GM21529 (cell line): ENCODE results near the gene SUB1.

Experiments
- ATAC-seq: cut with Tn5 transposase; IDR thresholded peaks from one replicate; pipeline ENCODE4 v1.9.1; 2021; ENCODE audit not compliant: unreplicated experiment

SUB1 gene

DNA sequence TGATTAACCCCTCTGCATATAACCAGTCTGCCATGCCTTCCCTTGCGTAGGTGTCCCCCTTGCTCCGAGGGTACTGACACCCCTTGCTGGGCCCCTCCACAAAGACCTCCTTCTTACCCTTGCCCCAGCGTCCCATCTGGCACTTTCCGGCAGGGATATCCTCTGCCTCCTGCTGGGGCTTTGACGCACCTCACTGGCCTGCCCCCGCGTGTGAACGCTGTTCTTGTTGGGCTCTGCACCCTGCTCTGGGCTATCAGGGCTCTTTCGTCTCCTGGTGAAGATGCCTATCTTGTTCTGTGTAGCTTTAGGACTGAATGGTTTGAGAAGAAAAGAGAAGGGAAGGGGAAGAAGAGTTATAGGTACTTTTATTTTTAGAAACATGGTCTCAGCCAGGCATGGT is 53.0 kb downstream of the SUB1 start:
- ATAC-seq, result no peak

DNA sequence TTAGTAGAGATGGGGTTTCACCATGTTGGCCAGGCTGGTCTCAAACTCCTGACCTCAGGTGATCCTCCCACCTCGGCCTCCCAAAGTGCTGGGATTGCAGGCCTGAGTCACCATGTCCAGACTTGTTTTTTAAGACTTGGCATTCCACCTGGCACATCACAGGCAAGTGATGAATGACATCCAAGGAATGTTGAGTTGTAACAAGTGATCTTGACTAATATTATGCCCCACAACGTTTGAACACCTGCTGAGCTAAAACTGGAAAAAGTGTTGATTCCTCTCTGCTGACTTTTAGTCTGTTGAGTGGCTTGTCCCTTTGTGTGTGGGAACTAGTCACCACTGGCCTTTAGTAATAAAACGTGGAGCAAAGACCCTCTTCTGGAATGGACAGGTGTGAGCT is 54.6 kb downstream of the SUB1 start:
- no peak for ATAC-seq

DNA sequence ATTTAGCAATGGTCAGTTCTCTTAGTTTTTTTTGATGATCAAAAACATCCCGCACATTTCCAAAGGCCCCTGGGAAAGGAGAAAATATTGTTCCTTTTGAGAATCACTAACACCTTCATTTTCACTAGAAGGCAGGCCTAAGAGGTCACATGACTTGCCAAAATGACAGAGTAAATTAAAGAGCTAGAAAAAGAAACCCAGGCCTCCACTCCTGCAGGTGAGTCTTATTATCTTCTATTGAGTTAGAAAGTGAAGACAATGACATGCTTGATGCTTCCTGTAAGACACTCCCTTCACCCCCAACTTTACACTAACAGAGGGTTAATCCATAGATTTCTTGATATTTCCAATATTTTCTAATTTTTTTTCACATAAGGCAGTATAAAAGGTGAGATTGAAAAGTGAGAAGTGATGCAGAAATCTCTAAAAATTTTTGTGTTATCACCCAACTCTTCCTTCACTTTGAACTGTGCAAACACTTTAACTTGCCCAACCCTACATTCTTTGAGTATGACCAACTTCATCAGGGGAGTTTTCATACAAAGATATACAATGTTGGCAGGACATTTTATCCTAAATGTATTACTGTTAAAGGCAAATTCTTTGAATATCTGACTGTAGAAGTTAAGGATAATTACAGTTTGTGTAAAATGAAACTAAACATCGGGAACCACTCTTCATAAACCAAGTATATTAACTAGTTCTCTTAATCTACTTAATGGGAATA is 57.1 kb downstream of the SUB1 start:
- no peak for ATAC-seq

DNA sequence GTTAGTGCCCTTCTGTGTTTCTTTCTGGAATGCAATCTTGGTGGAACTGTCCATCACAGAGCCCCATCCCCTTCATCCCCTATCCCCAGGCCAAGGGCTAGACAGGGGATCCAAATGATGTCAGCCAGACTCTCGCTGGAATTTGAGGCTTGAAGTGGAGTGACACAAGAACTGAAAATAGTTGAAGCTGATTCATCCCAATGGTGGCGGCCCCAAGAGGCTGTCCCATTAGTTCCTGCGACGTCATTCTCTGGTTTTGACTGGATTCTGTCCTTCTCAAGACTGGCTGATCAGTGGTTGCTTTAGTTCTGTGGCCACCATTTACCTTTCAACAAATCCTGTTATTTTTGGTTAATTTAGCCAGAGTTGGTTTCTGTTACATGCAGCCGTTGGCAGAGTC is 59.9 kb downstream of the SUB1 start:
- ATAC-seq, result no peak

DNA sequence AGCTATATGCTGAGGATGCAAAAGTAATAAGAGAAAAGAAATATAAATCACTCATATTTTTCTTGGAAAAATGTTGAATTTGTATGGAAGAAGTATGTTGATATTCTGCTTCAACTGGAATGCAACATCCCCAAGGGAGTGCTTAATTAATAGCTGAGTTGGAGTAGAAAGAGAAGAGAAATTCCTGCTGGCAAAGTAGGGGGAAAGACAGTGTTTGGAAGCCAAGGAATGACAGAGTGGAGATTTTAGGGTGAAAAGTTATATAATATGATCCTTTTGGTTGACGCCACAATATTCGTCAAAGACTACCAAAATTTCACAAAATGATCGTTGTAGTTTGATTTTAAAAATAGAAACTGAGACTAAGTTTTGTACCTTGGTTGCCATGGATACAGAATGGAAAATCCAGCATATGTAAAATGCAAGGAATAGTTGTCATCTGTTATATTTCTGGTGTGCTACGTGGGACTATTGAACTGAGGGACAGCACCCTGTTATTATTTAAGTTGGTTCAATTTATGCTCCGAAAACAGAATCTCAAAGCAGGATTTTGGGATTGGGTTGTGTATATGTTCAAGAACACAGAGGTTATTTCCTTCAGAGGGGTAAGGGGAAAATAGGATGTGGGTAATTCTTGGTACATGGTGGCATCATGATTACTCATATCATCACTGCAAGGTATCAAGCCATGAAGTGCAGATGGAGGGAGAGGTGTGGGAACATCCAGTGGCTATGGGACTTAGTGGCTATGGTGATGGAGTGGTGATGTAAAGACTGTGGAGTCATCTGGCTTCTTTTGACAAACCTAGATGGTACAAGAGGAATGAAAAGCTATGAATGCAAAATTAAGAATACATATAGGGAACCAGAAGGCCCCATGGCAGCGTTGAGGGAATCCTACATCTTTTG is 61.0 kb downstream of the SUB1 start:
- ATAC-seq, result no peak

DNA sequence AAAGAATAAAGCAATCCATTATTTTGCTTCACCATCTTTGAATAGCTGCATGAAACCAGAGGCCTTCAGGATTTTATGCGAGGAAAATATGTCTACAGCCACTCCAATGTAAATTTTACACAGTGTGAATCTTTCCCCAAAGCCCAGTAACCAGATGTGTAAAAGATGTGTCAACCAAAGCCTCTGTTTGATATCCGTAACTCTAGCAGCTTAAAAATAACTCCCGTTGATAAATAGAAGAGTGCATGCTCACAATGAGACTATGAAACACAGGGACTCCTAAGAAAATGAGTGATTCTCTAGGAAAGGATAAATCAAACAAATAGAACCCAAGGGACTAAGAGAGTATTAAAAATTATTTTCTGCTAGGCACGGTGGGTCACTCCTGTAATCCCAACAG is 65.7 kb downstream of the SUB1 start:
- ATAC-seq, result no peak

DNA sequence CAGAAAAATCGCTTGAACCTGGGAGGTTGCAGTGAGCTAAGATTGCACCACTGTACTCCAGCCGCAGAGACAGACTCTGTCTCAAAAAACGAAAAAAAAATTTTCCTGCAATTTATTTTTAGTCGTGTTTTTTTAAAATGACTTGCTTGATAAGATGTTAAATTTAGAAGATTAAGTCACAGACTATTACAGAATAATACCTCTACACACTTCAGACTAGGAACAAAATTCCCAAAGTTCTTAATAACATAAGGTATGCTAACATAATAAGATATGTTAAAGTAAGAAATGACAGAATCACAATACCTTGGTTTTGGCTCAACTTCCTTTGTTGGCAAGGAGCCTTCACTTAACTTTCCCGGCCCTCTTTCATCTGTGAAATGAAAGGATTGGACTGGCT is 66.3 kb downstream of the SUB1 start:
- no peak for ATAC-seq
